Nephron (organoid): ENCODE data around the gene ZNF44.

Source experiments
- H3K27ac Mint-ChIP-seq, 3 experiments: 2 replicates each; pipeline ENCODE4 v1.8.0; 2020; ENCODE audit warnings: mixed read lengths in 3 of 3, mild to moderate bottlenecking in 2 of 3, moderate library complexity in 1 of 3
- H3K27me3 Mint-ChIP-seq: 2 replicates; pipeline ENCODE4 v1.8.0; 2021; ENCODE audit warnings: low read depth, mild to moderate bottlenecking, moderate library complexity, mixed read lengths
- H3K36me3 Mint-ChIP-seq: 2 replicates; pipeline ENCODE4 v1.8.0; 2020; ENCODE audit warnings: low read depth, mixed read lengths
- H3K4me1 Mint-ChIP-seq: 2 replicates; pipeline ENCODE4 v1.8.0; 2020; ENCODE audit warnings: mixed read lengths
- H3K4me3 Mint-ChIP-seq, 3 experiments: 2 replicates each; pipeline ENCODE4 v1.8.0; 2020; ENCODE audit warnings: mild to moderate bottlenecking in 3 of 3, mixed read lengths in 3 of 3, moderate library complexity in 2 of 3
- H3K9me3 Mint-ChIP-seq: 2 replicates; pipeline ENCODE4 v1.8.0; 2020; ENCODE audit warnings: mixed read lengths
- TF ChIP-seq, protein P1 (sequence below), 3 experiments: fragments of 200-600 bp; sonication (generic); IDR thresholded peaks; one replicate each; pipeline ENCODE4 v1.5.0; 2021; ENCODE audit warnings: antibody characterized with exemption in 3 of 3; ENCODE audit not compliant: unreplicated experiment in 3 of 3

Gene ZNF44

DNA sequence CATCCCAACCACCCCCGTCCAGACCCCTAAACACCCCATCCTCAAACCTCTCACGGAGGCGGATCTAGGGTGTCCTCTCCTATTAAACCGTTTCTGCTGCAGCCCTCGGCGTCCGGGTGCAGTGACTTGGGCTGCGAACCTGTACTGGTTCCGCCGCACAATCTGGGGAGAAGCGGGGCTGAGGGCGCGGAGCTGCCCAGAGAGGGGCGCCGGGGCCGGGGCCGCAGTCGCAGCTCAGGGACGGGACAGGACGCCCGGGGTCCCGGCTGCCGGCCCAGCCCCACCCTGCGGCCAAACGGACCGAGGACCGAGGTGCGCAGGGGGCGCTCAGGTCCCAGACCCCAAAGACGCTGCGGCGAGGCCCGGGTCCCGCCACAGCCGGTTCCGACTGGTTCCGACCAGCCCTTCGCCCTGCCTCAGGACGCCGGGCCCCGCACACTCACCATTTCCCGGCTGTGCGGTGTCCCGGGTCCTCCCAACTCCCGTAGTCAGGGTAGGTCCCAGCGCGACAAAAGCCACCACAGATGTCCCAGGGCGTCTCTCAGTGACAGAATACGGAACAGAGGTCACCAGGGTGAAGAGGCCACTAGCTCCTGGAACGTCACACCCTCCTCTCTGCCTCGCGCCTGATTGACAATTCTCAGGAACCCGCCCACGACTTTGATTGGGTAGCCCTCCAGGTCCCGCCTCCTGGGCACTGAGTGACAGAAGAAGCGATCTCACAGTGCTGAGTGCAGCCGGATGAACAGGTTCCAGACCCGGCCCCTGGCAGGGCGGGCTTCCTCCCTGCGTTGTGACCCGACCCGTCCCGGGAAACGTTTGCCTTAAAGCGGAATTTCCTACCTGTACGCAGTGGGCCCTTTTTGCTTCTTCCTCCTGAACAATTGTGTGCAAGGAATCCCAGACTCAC is at the start of gene ZNF44:
TSS of gene ZNF44 (minus strand) at position 635 of the 910 bp plus-strand sequence. CDS start at position 446, 189 bp downstream.
- Mint-ChIP-seq H3K4me1 (peaks cover 18% of the 10 kb centered on the region), H3K36me3 (peaks cover 28% of the 10 kb centered on the region), H3K27me3 (no peaks in the 10 kb centered on the region), H3K27ac (peak within 1 kb of the TSS; percentile 94 to 99 (median 96)), H3K9me3 (peaks cover 3% of the 10 kb centered on the region), H3K4me3 (peak within 1 kb of the TSS; percentile 98 to 99 (median 99))
- TF ChIP-seq, protein P1, sequence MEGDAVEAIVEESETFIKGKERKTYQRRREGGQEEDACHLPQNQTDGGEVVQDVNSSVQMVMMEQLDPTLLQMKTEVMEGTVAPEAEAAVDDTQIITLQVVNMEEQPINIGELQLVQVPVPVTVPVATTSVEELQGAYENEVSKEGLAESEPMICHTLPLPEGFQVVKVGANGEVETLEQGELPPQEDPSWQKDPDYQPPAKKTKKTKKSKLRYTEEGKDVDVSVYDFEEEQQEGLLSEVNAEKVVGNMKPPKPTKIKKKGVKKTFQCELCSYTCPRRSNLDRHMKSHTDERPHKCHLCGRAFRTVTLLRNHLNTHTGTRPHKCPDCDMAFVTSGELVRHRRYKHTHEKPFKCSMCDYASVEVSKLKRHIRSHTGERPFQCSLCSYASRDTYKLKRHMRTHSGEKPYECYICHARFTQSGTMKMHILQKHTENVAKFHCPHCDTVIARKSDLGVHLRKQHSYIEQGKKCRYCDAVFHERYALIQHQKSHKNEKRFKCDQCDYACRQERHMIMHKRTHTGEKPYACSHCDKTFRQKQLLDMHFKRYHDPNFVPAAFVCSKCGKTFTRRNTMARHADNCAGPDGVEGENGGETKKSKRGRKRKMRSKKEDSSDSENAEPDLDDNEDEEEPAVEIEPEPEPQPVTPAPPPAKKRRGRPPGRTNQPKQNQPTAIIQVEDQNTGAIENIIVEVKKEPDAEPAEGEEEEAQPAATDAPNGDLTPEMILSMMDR (IDR thresholded peaks at IDR 0.05; ENCODE audit: unreplicated experiment in 3 of 3): no peak

DNA sequence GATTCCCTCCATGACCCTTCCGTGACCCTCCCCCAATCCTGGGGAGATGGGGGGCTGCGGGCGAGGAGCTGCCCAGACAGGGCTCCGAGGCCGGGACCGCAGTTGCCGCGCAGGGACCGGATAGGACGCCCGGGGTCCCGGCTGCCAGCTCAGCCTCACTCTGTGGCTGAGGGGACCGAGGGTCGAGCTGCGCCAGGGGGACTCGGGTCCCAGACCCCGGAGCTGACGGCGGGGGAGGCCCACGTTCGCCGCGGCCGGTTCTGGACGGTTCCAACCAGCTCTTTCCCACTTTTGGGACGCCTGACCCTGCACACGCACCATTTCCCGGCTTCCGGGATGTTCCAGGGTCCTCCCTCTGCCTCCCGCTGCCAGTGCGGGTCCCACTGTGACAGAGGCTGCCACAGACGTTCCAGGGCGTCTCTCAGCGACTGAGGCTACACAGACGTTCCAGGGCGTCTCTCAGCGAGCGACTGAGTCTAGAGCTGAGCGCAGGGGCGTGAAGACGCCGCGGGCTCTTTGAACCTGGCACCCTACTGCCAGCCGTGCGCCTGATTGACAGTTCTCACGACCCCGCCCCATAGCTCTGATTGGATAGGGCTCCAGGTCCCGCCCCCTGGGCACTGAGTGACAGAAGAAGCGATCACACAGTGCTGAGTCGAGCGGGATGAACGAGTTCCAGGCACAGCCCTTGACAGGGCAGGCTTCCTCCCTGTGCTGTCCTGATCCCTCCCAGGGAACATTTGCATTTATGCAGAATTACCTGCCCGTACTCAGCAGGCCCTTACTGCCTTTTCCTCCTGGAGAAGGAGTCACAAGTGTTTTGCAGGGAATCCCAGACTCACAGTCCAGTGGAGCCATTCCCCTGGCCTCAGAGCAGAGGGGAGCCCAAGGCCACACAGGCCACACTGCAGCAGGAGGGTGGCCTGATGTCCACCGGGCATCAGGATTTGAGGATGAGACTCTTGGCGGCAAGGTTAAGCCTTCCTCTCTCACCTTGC is 38.8 kb upstream of the ZNF44 start, which contains the start of gene ZNF563:
TSS of gene ZNF563 (minus strand) at position 472 of the 998 bp plus-strand sequence. CDS start at position 321, 151 bp downstream.
- TF ChIP-seq, protein P1 (IDR thresholded peaks at IDR 0.05; ENCODE audit: unreplicated experiment in 3 of 3): no peak
- peaks cover 20% of the 10 kb centered on the region for H3K4me1 Mint-ChIP-seq
- H3K27me3 Mint-ChIP-seq: no peaks in the 10 kb centered on the region
- H3K4me3 Mint-ChIP-seq: peak within 1 kb of the TSS; percentile 99
- H3K36me3 Mint-ChIP-seq: no peaks in the 10 kb centered on the region
- no peaks in the 10 kb centered on the region for H3K9me3 Mint-ChIP-seq
- peak within 1 kb of the TSS; percentile 71 to 96 (median 91) for H3K27ac Mint-ChIP-seq

DNA sequence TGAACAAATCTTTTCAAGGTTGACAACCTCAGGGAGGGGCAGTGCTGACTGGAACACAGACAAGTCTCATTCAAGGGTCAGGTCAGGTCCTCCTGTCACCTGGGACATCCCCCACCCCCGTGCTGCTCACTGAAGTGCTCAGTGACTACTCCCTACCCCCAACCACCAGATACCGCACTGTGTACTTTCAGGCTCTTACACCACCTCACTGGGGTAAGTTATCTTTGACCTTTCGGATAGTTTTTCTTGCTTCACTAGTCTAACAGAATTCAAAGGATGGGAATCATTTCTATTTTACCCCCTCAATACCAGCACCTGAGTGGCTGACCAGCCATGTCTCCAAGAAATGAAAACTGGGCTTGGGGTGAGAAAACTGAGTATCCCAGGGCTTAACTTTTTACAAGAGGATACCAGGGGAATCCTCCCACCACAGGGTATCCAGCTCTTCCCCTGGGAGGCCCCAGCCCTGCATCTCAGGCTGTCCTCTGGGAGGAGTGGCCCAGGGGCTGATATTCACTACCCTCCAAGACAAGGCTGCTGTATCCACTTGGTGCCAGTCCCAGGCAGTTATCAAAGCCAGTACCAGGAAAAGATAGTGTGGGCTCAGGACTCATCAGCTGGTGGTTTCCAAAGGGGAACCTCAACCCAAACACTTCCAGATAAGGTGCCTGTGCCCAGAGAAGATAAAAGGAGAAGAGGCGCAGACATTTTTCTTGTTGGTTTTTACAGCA is 36.7 kb upstream of the ZNF44 start:
- peaks cover 9% of the 10 kb centered on the region for H3K9me3 Mint-ChIP-seq
- H3K27ac Mint-ChIP-seq: peak overlapping the region in 2 of 3 experiments; percentile 48 to 68
- H3K4me1 Mint-ChIP-seq: peaks cover 20% of the 10 kb centered on the region
- H3K36me3 Mint-ChIP-seq: peaks cover 6% of the 10 kb centered on the region
- TF ChIP-seq, protein P1 (IDR thresholded peaks at IDR 0.05; ENCODE audit: unreplicated experiment in 3 of 3): no peak
- H3K27me3 Mint-ChIP-seq: no peaks in the 10 kb centered on the region
- peak overlapping the region; percentile 85 to 99 (median 99) for H3K4me3 Mint-ChIP-seq

DNA sequence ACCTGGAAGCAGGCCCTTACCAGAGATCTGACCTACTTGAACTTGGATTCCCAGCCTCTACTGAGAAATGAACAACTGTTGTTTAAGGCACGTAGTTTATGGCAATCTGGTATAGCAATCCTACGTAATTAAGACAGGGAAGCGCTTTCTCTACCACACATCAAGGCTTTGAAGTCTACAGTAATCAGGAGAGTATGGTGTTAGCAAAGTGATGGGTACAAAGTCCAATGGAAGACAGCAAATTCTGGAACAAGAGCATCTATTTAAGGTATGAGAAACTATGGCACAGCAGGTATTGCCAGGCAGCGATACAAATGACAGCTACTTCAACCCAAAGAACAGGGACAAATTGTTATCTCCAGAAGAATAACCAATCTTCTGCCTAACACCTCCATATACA is 35.7 kb upstream of the ZNF44 start:
- peaks cover 14% of the 10 kb centered on the region for H3K9me3 Mint-ChIP-seq
- H3K4me1 Mint-ChIP-seq: peaks cover 20% of the 10 kb centered on the region
- H3K27ac Mint-ChIP-seq: peak overlapping the region in 1 of 3 experiments; percentile 68
- H3K36me3 Mint-ChIP-seq: peaks cover 7% of the 10 kb centered on the region
- TF ChIP-seq, protein P1 (IDR thresholded peaks at IDR 0.05; ENCODE audit: unreplicated experiment in 3 of 3): no peak
- H3K4me3 Mint-ChIP-seq: peak overlapping the region in 2 of 3 experiments; percentile 7 to 13
- H3K27me3 Mint-ChIP-seq: no peaks in the 10 kb centered on the region

DNA sequence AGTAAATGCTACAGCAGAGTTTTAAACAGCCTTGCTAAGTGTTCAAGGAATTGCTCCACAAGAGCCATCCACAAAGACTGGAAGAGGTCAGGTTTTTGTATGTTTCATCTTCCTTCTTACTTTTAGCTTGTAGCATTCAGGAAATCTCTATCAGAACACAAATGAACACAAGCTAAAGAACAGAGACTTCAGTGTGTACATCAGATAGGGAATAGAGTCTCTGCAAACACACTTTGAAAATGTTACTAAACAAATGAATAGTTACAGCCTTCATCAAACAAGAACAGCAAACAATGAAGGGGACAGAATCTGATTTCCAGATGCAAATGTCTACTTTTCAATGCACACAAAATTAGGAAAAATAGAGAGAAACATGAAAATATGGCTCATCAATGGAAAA is 31.0 kb upstream of the ZNF44 start:
- Mint-ChIP-seq H3K9me3 (peaks cover 39% of the 10 kb centered on the region), H3K36me3 (peaks cover 40% of the 10 kb centered on the region), H3K4me3 (no peak overlapping the region), H3K27ac (no peak overlapping the region), H3K4me1 (no peaks in the 10 kb centered on the region), H3K27me3 (no peaks in the 10 kb centered on the region)
- TF ChIP-seq, protein P1 (IDR thresholded peaks at IDR 0.05; ENCODE audit: unreplicated experiment in 3 of 3): no peak
